ENCODE data around the gene TYSND1.

The TYSND1 gene

GRCh38 chr10:70111496-70111895, 35.0 kb downstream of the TYSND1 start:
- Histone ChIP-seq H3F3A (ENCODE audit: control insufficient read depth, insufficient read depth) (no peaks in the 10 kb centered on the region; the same call in 1 of the 2 replicates), H3K79me2 (ENCODE audit: control insufficient read depth, low read length) (no peaks in the 10 kb centered on the region), H3K9me2 (replicated peaks; ENCODE audit: control insufficient read depth, low read length) (no peaks in the 10 kb centered on the region), H3K36me3 (ENCODE audit: control insufficient read depth, low read length) (peaks cover 6% of the 10 kb centered on the region; the same call in 1 of the 2 replicates), H3K9me3 (ENCODE audit: control insufficient read depth, insufficient read depth, low read length) (no peaks in the 10 kb centered on the region), H3K27ac (ENCODE audit: low read depth, low read length) (no peak overlapping the region), H3K4me2 (ENCODE audit: low read length) (no peak overlapping the region), H3K4me1 (ENCODE audit: control insufficient read depth, low read length) (peaks cover 20% of the 10 kb centered on the region), H3K4me3 (ENCODE audit: low read length) (no peak overlapping the region), H3K27me3 (ENCODE audit: control insufficient read depth, low read length) (no peaks in the 10 kb centered on the region), H4K20me1 (ENCODE audit: control insufficient read depth, insufficient read depth, low read depth, low read length) (no peaks in the 10 kb centered on the region)
- no peak for TF ChIP-seq CTCF (IDR thresholded peaks at IDR 0.05; ENCODE audit: low read depth, low read length, poor library complexity, severe bottlenecking)
- TF ChIP-seq EZH2phosphoT487 (IDR thresholded peaks at IDR 0.05; ENCODE audit: borderline replicate concordance, low read length), result no peak

GRCh38 chr10:70109064-70109729, 37.3 kb downstream of the TYSND1 start:
- Histone ChIP-seq H3K36me3 (ENCODE audit: control insufficient read depth, low read length) (no peaks in the 10 kb centered on the region), H4K20me1 (ENCODE audit: control insufficient read depth, insufficient read depth, low read depth, low read length) (no peaks in the 10 kb centered on the region), H3K4me2 (ENCODE audit: low read length) (no peak overlapping the region), H3K4me1 (ENCODE audit: control insufficient read depth, low read length) (peaks cover 17% of the 10 kb centered on the region), H3K79me2 (ENCODE audit: control insufficient read depth, low read length) (no peaks in the 10 kb centered on the region), H3K9me3 (ENCODE audit: control insufficient read depth, insufficient read depth, low read length) (no peaks in the 10 kb centered on the region), H3F3A (ENCODE audit: control insufficient read depth, insufficient read depth) (no peaks in the 10 kb centered on the region), H3K27ac (ENCODE audit: low read depth, low read length) (no peak overlapping the region), H3K27me3 (ENCODE audit: control insufficient read depth, low read length) (no peaks in the 10 kb centered on the region), H3K9me2 (replicated peaks; ENCODE audit: control insufficient read depth, low read length) (no peaks in the 10 kb centered on the region), H3K4me3 (ENCODE audit: low read length) (no peak overlapping the region)
- TF ChIP-seq CTCF (IDR thresholded peaks at IDR 0.05; ENCODE audit: low read depth, low read length, poor library complexity, severe bottlenecking), result no peak
- no peak for TF ChIP-seq EZH2phosphoT487 (IDR thresholded peaks at IDR 0.05; ENCODE audit: borderline replicate concordance, low read length)

GRCh38 chr10:70106958-70107791, 39.3 kb downstream of the TYSND1 start:
- H3K27me3 ChIP-seq (ENCODE audit: control insufficient read depth, low read length), result no peaks in the 10 kb centered on the region
- H4K20me1 ChIP-seq (ENCODE audit: control insufficient read depth, insufficient read depth, low read depth, low read length), result no peaks in the 10 kb centered on the region
- H3K4me2 ChIP-seq (ENCODE audit: low read length), result peak overlapping the region; percentile 62
- peaks cover 17% of the 10 kb centered on the region for H3K4me1 ChIP-seq (ENCODE audit: control insufficient read depth, low read length)
- no peak overlapping the region for H3K27ac ChIP-seq (ENCODE audit: low read depth, low read length)
- peak overlapping the region; percentile 48 for H3K4me3 ChIP-seq (ENCODE audit: low read length)
- no peaks in the 10 kb centered on the region for H3K36me3 ChIP-seq (ENCODE audit: control insufficient read depth, low read length)
- H3F3A ChIP-seq (ENCODE audit: control insufficient read depth, insufficient read depth), result no peaks in the 10 kb centered on the region
- no peaks in the 10 kb centered on the region for H3K79me2 ChIP-seq (ENCODE audit: control insufficient read depth, low read length)
- no peaks in the 10 kb centered on the region for H3K9me2 ChIP-seq (replicated peaks; ENCODE audit: control insufficient read depth, low read length)
- no peaks in the 10 kb centered on the region for H3K9me3 ChIP-seq (ENCODE audit: control insufficient read depth, insufficient read depth, low read length)
- TF ChIP-seq EZH2phosphoT487 (IDR thresholded peaks at IDR 0.05; ENCODE audit: borderline replicate concordance, low read length), result no peak
- peak; percentile 86 for TF ChIP-seq CTCF (IDR thresholded peaks at IDR 0.05; ENCODE audit: low read depth, low read length, poor library complexity, severe bottlenecking)

All from DOHH2 (cell line).